Mucosa of stomach (tissue), 1 donor: ENCODE results near the gene ZBTB7A.

Source experiments
- H3K27me3 ChIP-seq: one replicate; pipeline ENCODE4 v1.7.0; 2013; ENCODE audit warnings: mild to moderate bottlenecking, low read length; ENCODE audit not compliant: control insufficient read depth, insufficient read depth
- H3K36me3 ChIP-seq: one replicate; pipeline ENCODE4 v1.7.0; 2013; ENCODE audit warnings: low read length; ENCODE audit not compliant: control insufficient read depth, insufficient read depth
- H3K4me1 ChIP-seq: one replicate; pipeline ENCODE4 v1.7.0; 2013; ENCODE audit warnings: mild to moderate bottlenecking, low read length; ENCODE audit not compliant: control insufficient read depth, insufficient read depth
- H3K4me3 ChIP-seq: one replicate; pipeline ENCODE4 v1.7.0; 2013; ENCODE audit warnings: low read length
- H3K9ac ChIP-seq: one replicate; pipeline ENCODE4 v1.7.0; 2013; ENCODE audit warnings: mild to moderate bottlenecking, low read length, moderate library complexity
- H3K9me3 ChIP-seq: one replicate; pipeline ENCODE4 v1.7.0; 2013; ENCODE audit warnings: mild to moderate bottlenecking, low read length, moderate library complexity; ENCODE audit not compliant: control insufficient read depth
- donor health status: Pancreatic carcinoma.

The ZBTB7A gene

DNA sequence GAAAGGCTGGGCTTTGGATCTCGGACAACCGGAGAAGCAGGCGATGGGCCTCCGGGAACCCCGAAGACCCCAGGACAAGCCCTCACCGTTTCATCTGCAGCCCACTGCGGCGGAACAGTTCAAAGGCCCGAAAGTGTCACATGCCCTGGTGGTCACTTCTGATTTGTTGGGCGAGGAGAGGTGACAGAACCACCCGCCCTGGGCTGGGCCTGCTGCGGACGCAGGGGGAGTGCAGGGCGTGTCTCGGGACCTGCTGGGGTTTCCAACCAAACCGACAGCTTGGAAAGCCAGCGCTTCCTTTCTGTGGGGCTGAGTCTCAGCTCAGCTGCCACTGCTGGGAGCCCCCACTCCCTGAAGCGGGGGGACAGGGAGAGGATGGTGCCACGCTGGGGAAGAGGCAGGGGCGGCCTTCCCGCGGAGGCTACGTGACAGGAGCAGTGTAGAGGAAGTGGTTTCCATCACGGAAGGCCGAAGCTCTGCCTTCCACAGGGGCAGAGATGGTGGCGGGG lies 22.8 kb upstream of the ZBTB7A start:
- peaks cover 19% of the 10 kb centered on the region for H3K4me1 ChIP-seq
- no peaks in the 10 kb centered on the region for H3K9me3 ChIP-seq
- H3K4me3 ChIP-seq = no peak overlapping the region
- H3K27me3 ChIP-seq = no peaks in the 10 kb centered on the region
- H3K9ac ChIP-seq = no peak overlapping the region
- H3K36me3 ChIP-seq = no peaks in the 10 kb centered on the region

DNA sequence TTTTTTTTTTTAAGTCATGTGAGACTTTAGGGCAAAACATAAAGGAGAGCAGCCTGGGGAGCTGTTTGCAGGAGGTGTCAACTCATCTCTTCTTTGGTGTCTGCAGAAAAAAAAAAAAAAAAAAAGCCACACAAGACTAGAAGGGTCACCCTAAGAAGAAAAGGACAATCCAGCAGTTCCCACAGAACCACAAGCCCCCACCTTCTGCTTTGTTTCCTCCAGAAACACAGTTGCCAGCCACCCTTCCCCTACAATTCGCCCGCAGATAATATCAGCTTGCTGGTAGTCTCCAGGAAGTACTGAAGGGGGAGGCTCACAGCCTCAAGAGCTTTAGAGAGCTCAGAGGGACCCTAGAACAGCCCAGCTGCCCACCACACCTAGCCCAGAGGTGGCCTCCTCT lies 22.3 kb upstream of the ZBTB7A start:
- H3K36me3 ChIP-seq = no peaks in the 10 kb centered on the region
- no peaks in the 10 kb centered on the region for H3K27me3 ChIP-seq
- H3K9ac ChIP-seq = no peak overlapping the region
- H3K9me3 ChIP-seq = no peaks in the 10 kb centered on the region
- peaks cover 19% of the 10 kb centered on the region for H3K4me1 ChIP-seq
- no peak overlapping the region for H3K4me3 ChIP-seq

DNA sequence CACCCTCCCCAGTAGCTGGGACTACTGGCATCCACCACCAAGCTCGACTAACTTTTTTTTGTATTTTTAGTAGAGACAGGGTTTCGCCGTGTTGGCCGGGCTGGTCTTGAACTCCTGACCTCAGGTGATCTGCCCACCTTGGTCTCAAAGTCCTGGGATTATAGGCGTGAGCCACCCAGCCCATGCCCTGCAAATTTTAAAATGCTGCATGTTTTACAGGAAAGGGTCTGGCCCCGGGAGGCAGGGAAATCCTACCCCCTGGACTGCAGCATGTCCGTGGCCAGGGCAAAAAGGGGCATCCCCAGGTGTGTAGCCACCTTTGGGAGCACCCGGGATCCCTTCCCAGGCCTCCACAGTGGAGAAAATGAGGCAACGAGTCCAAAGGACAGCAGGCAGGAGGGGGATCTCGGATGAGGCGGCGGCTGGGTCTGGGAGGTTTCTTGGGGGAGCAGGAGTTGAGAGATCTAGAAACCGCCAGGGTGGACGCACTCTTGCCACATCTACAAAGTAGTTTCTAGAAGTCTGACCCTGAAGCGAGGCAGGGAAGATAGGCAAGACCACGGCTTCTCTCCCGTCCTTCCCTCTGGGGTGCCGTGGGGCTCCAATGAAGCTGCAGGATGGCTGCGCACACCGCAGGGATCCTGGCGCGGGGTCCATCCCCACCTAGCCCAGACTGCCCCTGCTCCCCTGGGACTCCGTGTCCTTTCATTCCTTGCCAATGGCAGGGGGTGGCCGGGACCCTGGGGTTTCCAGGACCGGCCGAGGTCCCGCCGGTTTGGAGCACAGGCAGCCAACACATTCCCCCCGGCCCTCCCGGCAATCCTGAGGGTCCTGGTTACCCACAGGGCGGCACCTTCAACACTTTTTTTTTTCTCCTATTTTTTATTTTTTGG lies 21.3 kb upstream of the ZBTB7A start:
- H3K27me3 ChIP-seq = no peaks in the 10 kb centered on the region
- peaks cover 24% of the 10 kb centered on the region for H3K4me1 ChIP-seq
- H3K9ac ChIP-seq = no peak overlapping the region
- H3K4me3 ChIP-seq = no peak overlapping the region
- no peaks in the 10 kb centered on the region for H3K36me3 ChIP-seq
- H3K9me3 ChIP-seq = no peaks in the 10 kb centered on the region

DNA sequence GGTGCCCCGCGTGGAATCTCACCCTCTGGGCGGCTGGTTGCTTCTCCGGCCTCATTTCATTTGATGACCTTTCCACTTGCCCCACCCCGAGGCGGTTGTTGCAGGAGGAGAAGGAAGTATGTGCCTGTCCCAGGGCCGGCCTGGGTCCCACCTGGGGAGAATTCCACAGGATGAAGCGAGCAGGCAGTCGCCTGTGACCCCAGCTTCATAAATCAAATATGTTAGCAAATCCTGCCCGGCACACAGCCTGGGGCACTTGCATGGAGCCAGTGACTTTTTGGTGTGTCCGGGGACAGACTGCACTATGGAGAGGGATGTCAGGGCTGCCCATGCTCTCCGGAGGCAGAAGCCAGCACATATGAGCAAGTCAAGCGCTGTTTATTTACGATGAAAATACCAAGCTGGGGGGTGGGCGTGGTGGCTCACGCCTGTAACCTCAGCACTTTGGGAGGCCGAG lies 19.7 kb upstream of the ZBTB7A start:
- H3K4me1 ChIP-seq = peaks cover 24% of the 10 kb centered on the region
- no peak overlapping the region for H3K4me3 ChIP-seq
- no peak overlapping the region for H3K9ac ChIP-seq

DNA sequence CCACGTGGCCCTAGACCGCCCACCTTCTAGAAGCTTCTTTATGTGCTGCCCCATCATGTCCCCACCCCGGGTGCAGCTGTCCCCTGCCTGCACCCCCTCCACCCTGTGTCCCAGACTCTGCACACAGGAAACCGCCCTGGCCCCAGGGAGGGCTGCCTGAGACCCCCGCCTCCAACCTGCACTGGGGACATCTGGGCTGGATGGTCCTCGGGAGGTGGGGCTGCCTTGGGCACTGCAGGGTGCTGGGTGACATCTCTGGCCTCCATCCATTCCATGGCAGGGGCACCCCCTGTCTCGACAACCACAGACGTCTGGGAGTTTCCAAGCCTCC lies 17.8 kb upstream of the ZBTB7A start:
- H3K27me3 ChIP-seq = no peaks in the 10 kb centered on the region
- H3K4me1 ChIP-seq = peaks cover 24% of the 10 kb centered on the region
- H3K4me3 ChIP-seq = no peak overlapping the region
- H3K9ac ChIP-seq = peak overlapping the region; percentile 69
- no peaks in the 10 kb centered on the region for H3K36me3 ChIP-seq
- no peaks in the 10 kb centered on the region for H3K9me3 ChIP-seq

More for the DNA sequence above, 19.7 kb upstream of the ZBTB7A start:
- Histone ChIP-seq H3K9me3 (no peaks in the 10 kb centered on the region), H3K36me3 (no peaks in the 10 kb centered on the region), H3K27me3 (no peaks in the 10 kb centered on the region)

DNA sequence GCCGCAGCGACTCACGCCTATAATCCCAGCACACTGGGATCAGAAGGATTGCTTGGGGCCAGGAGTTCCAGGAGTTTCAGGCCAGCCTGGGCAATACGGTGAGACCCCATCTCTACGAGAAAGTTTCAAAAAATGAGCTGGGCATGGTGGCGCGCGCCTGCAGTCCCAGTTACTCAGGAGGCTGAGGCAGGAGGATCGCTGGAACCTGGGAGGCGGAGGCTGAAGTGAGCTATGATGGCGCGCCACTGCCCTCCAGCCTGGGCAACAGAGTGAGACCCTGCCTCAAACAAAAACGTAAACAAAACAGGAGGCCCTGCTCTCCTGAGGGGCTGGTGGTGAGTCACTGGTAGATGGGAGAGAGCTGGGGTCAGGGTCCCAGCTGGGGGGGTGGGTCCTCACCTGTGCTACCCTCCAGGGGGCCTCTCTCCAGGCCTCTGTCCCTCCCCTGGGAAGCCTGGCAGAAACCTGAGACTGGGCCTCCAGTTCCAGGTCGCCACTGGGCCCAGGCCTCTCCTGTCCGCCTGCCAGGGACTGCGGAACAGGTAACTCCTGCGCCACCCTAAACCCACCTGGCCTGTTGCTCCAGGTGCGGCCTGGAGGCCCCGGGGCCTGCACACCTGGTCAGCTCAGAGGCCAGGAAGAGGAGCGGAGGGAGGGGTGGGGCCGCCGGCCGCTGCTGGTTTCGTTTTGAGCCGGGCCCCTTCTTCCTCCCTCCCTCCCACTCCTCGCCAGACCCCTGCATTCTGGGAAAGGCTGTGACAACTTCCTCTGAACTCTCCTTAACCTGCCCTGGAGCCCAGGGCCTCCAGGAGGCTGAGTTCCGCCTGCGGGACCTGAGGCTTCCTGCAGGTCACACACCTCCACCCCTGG lies 17.2 kb upstream of the ZBTB7A start:
- Histone ChIP-seq H3K9ac (peak overlapping the region; percentile 69), H3K4me3 (no peak overlapping the region), H3K36me3 (no peaks in the 10 kb centered on the region), H3K9me3 (no peaks in the 10 kb centered on the region), H3K27me3 (no peaks in the 10 kb centered on the region), H3K4me1 (peaks cover 27% of the 10 kb centered on the region)

DNA sequence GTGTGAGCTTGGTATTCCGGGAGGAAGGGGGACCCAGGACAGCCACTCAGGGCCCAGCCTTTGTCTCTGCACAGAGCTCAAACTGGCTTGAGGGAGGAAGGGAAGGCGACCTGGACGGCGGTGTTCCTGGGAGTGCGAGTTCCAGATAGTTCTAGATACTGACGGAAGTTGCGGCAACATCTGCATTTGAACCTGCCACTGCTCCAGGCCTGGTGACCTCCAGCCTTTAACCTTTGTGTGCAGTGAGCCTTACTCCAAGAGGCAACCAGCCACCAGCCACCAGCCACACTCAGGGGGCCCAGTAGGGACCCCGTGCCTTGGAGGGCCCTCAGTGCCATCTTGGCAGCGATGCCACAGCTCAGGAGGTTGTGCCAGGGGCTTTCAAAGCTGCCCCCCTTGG lies 15.5 kb upstream of the ZBTB7A start:
- Histone ChIP-seq H3K9me3 (no peaks in the 10 kb centered on the region), H3K27me3 (no peaks in the 10 kb centered on the region), H3K4me1 (peaks cover 41% of the 10 kb centered on the region), H3K4me3 (no peak overlapping the region), H3K36me3 (no peaks in the 10 kb centered on the region), H3K9ac (no peak overlapping the region)

DNA sequence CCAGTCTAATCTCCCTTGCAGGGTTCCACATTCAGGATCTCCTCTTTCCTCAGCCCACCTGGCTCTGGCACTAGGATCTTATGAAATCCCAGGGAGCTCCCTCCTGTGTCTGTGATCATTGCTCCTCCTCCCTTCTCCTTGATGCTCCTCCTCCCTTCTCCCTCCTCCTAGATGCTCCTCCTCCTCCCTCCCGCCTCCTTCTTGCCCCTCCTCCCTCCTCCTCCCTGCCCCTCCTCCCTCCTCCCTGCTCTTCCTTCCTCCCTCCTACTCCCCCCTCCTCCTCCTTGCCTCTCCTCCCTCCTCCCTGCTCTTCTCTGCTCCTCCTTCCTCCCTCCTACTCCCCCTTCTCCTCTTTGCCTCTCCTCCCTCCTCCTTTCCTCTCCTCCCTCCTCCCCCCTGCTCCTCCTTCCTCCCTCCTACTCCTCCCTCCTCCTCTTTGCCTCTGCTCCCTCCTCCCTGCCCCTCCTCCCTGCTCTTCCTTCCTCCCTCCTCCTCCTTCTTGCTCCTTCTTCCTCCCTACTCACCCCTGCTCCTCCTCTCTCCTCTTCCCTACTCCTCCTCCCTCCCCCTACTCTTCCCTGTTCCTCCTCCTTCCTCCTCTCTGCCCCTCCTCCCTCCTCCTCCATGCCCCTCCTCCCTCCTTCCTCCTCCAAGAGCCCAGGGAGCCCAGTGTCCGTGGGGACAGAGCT lies 14.9 kb upstream of the ZBTB7A start:
- H3K36me3 ChIP-seq = no peaks in the 10 kb centered on the region
- no peak overlapping the region for H3K4me3 ChIP-seq
- H3K9ac ChIP-seq = no peak overlapping the region
- H3K27me3 ChIP-seq = no peaks in the 10 kb centered on the region
- H3K9me3 ChIP-seq = no peaks in the 10 kb centered on the region
- H3K4me1 ChIP-seq = peaks cover 40% of the 10 kb centered on the region

DNA sequence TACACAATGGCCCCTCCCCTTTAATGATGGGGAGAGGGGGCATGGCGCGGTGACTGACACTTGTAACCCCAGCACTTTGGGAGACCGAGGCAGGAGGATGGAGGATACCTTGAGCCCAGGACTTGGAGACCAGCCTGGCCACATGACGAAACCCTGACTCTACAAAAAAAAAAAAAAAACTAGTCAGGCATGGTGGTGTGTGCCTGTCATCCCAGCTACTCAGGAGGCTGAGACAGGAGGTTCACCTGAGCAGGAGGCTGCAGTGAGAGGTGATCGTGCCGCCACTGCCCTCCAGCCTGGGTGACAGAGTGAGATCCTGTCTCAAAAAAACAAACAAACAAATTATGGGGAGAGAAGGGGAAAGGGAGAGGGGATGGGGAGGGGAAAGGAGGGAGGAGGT lies 13.8 kb upstream of the ZBTB7A start:
- H3K4me1 ChIP-seq = peaks cover 34% of the 10 kb centered on the region
- no peak overlapping the region for H3K4me3 ChIP-seq
- no peaks in the 10 kb centered on the region for H3K27me3 ChIP-seq
- no peak overlapping the region for H3K9ac ChIP-seq
- no peaks in the 10 kb centered on the region for H3K36me3 ChIP-seq
- no peaks in the 10 kb centered on the region for H3K9me3 ChIP-seq

DNA sequence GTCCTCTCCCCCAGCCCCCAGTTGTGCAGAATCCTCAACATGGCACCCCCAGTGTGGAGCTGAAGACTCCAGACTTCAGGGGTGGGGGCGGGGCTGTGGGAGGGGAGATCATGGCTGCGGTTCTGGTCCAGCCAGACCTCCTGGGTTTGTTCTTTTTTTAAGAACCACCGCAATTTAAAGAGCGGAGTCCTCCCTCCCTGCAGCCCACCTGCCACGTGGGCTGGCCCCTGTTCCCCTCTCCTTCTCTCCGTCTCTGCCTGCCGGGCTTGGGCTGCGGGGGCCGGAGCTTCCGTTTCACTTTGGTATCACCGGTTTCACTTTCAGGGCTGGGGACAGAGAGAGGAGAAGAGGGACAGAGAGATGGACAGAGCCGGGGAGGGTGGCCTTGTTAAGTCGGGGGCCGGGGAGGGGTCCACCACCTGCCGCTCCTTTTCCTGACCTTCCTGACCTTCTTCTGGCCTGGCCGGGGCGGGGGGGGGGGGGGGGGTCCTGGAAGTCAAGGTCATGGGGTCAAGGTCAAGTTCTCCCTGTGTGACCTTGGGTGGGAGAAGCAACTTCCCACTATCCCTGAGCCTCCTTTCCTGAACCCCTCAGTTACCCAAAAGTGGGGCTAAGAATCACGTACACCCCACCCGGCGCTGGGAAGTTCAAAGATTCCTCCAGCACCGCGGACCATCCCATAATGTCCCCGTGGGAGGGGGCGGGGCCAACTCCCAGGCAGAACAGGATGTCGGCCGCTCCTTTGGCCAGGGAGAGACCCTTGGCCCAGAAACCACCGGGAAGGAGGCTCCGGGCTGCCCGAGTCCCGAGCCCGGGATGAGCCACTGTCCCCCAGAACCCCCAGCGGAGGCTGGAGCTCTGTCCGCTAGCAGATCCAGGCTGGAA lies 11.3 kb upstream of the ZBTB7A start:
- Histone ChIP-seq H3K9ac (peak overlapping the region; percentile 69), H3K36me3 (no peaks in the 10 kb centered on the region), H3K4me3 (no peak overlapping the region), H3K9me3 (no peaks in the 10 kb centered on the region), H3K4me1 (peaks cover 18% of the 10 kb centered on the region), H3K27me3 (no peaks in the 10 kb centered on the region)

DNA sequence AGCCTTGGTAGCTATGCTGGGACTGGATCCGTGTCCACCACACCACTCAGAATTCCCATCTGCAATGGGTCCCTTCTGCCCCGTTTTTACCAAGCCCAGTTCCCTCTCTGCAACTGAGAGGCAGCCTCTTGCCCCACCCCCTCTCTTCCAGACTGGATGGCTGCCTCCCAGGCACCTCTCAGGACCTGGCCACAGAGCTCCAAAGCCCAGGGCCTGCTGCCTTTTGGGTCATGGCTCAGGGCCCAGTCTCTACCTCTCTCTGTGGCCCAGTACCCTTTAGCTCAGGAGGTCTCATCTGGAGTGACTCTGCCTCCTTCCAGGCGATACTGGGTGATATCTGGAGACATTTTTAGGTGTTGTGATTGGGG lies 10.3 kb upstream of the ZBTB7A start:
- Histone ChIP-seq H3K9ac (peak overlapping the region; percentile 69), H3K4me1 (peaks cover 18% of the 10 kb centered on the region)

More for the DNA sequence above, 10.3 kb upstream of the ZBTB7A start:
- Histone ChIP-seq H3K9me3 (no peaks in the 10 kb centered on the region), H3K36me3 (no peaks in the 10 kb centered on the region), H3K27me3 (no peaks in the 10 kb centered on the region), H3K4me3 (no peak overlapping the region)
